ENCODE data around the gene MASTL.
"Not testable (repeated sequence)": the region's sequence is repeated elsewhere in the genome, so short reads cannot be mapped to it uniquely, and the experiment has no call there.

The MASTL gene

GRCh38 chr10:27147701-27148100, 7.5 kb upstream of the MASTL start:
- Mint-ChIP-seq H3K36me3 (ENCODE audit: low read depth) (peaks cover 61% of the 10 kb centered on the region), H3K27me3 (ENCODE audit: low read depth) (no peaks in the 10 kb centered on the region), H3K4me1 (peaks cover 15% of the 10 kb centered on the region), H3K27ac (no peak overlapping the region), H3K4me3 (no peak overlapping the region), H3K9me3 (no peaks in the 10 kb centered on the region)
- no peak for TF ChIP-seq CTCF (IDR thresholded peaks at IDR 0.05; ENCODE audit: unreplicated experiment in 3 of 3)

- H3K27me3 Mint-ChIP-seq (ENCODE audit: low read depth) = no peaks in the 10 kb centered on the region
- TF ChIP-seq CTCF (IDR thresholded peaks at IDR 0.05; ENCODE audit: unreplicated experiment in 3 of 3) = no peak
- H3K36me3 Mint-ChIP-seq (ENCODE audit: low read depth) = peaks cover 50% of the 10 kb centered on the region
- no peaks in the 10 kb centered on the region for H3K9me3 Mint-ChIP-seq
- H3K4me1 Mint-ChIP-seq = peaks cover 25% of the 10 kb centered on the region
- peak overlapping the region in 1 of 3 experiments; percentile 10 for H3K27ac Mint-ChIP-seq
- peak overlapping the region; percentile 55 to 81 (median 67) for H3K4me3 Mint-ChIP-seq
Measured at GRCh38 chr10:27150261-27150660, 4.9 kb upstream of the MASTL start.

- Mint-ChIP-seq H3K4me3 (peak overlapping the region; percentile 97 to 99 (median 98)), H3K9me3 (no peaks in the 10 kb centered on the region), H3K27me3 (ENCODE audit: low read depth) (no peaks in the 10 kb centered on the region), H3K36me3 (ENCODE audit: low read depth) (peaks cover 27% of the 10 kb centered on the region), H3K4me1 (peaks cover 32% of the 10 kb centered on the region), H3K27ac (peak overlapping the region; percentile 99)
- TF ChIP-seq CTCF (IDR thresholded peaks at IDR 0.05; ENCODE audit: unreplicated experiment in 3 of 3) = no peak
Measured at GRCh38 chr10:27152687-27153086, 2.5 kb upstream of the MASTL start.

GRCh38 chr10:27153329-27153728, 1.8 kb upstream of the MASTL start:
- peak overlapping the region; percentile 99 for H3K27ac Mint-ChIP-seq
- peaks cover 23% of the 10 kb centered on the region for H3K36me3 Mint-ChIP-seq (ENCODE audit: low read depth)
- no peak for TF ChIP-seq CTCF (IDR thresholded peaks at IDR 0.05; ENCODE audit: unreplicated experiment in 3 of 3)
- peaks cover 37% of the 10 kb centered on the region for H3K4me1 Mint-ChIP-seq
- peak overlapping the region; percentile 97 to 99 (median 98) for H3K4me3 Mint-ChIP-seq
- H3K27me3 Mint-ChIP-seq (ENCODE audit: low read depth) = no peaks in the 10 kb centered on the region
- no peaks in the 10 kb centered on the region for H3K9me3 Mint-ChIP-seq

GRCh38 chr10:27153845-27154193, 1.3 kb upstream of the MASTL start:
- Mint-ChIP-seq H3K27me3 (ENCODE audit: low read depth) (no peaks in the 10 kb centered on the region), H3K27ac (peak overlapping the region; percentile 99), H3K4me3 (peak overlapping the region; percentile 97 to 99 (median 98)), H3K9me3 (no peaks in the 10 kb centered on the region), H3K4me1 (peaks cover 37% of the 10 kb centered on the region), H3K36me3 (ENCODE audit: low read depth) (peaks cover 23% of the 10 kb centered on the region)
- no peak for TF ChIP-seq CTCF (IDR thresholded peaks at IDR 0.05; ENCODE audit: unreplicated experiment in 3 of 3)

- H3K27ac Mint-ChIP-seq = peak overlapping the region in 2 of 3 experiments; percentile 46 to 99
- H3K9me3 Mint-ChIP-seq; H3K27me3 Mint-ChIP-seq (ENCODE audit: low read depth): not testable (repeated sequence)
- peaks cover 22% of the 10 kb centered on the region for H3K36me3 Mint-ChIP-seq (ENCODE audit: low read depth)
- peak overlapping the region; percentile 97 to 99 (median 98) for H3K4me3 Mint-ChIP-seq
- H3K4me1 Mint-ChIP-seq = peaks cover 32% of the 10 kb centered on the region
Measured at GRCh38 chr10:27156566-27156965, 1.4 kb downstream of the MASTL start.
